ENCODE data around the gene PHACTR1. TPM values are rescaled to one million over a fixed set of nuclear protein-coding genes. Genes with fewer than 3 reads are reported as not detected.

Gene PHACTR1
- total and polyA plus RNA-seq, 8 donors = 0.46 to 17.4 (median 6.4) TPM; not detected in 1

DNA sequence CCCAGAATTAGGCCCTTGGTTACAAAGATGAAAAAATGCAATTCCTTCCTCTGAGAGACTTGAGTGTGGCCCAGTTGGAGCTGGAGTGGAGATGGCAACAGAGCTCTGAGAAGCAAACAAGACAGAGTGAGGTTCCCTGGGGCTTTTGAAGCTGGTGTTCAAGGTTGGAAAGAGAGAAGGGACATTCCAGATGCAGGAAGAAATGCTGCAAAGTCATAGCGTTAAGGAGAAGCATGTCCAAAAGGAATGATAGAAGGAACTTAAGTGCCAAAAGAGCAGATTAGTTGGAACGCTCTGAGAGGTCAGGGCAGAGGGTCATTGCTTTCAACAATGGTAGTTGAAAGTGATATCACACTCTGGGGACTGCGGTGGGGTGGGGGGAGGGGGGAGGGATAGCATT lies 360.0 kb downstream of the PHACTR1 start:
- Histone ChIP-seq H3K4me1 (peaks cover 0 to 65% (median 7%) of the 10 kb centered on the region in 4 donors), H3K4me3 (no peak overlapping the region), H3K27me3 (no peaks in the 10 kb centered on the region), H3K36me3 (no peaks in the 10 kb centered on the region), H3K27ac (no peak overlapping the region), H3K9me3 (no peaks in the 10 kb centered on the region)
- 21 to 42% (median 28%) methylated on average over 3 of the region's 3 CpGs for WGBS, 5 donors
- intact Hi-C loops (cut with DNase I; ENCODE audit: low total_unique reads) = no loop called here
- TF ChIP-seq POLR2AphosphoS5 (IDR thresholded peaks at IDR 0.05) (no peak), POLR2A (IDR thresholded peaks at IDR 0.05) (no peak), EP300 (IDR thresholded peaks at IDR 0.05) (no peak)
- TF ChIP-seq, protein P1, sequence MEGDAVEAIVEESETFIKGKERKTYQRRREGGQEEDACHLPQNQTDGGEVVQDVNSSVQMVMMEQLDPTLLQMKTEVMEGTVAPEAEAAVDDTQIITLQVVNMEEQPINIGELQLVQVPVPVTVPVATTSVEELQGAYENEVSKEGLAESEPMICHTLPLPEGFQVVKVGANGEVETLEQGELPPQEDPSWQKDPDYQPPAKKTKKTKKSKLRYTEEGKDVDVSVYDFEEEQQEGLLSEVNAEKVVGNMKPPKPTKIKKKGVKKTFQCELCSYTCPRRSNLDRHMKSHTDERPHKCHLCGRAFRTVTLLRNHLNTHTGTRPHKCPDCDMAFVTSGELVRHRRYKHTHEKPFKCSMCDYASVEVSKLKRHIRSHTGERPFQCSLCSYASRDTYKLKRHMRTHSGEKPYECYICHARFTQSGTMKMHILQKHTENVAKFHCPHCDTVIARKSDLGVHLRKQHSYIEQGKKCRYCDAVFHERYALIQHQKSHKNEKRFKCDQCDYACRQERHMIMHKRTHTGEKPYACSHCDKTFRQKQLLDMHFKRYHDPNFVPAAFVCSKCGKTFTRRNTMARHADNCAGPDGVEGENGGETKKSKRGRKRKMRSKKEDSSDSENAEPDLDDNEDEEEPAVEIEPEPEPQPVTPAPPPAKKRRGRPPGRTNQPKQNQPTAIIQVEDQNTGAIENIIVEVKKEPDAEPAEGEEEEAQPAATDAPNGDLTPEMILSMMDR (IDR thresholded peaks at IDR 0.05) = no peak
- no peak for DNase-seq

DNA sequence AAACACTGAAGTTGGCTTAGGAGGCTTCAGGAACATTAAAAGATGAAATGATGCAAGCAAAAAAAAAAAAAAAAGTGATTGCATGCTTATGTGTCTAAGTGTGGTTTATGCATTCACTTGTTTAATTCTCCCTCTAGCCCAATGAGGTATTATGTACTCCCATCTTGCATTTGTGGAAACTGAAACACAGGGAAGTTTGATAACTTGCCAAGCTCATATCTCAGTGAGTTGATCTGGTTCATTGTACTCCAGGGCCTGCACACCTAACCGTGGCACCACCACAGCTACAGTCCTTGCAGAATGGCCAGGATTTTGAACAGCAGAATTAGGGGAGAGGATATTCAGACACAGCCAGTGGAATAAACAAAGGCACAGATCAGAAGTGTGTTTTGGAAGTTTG lies 360.6 kb downstream of the PHACTR1 start:
- Histone ChIP-seq H3K27me3 (no peaks in the 10 kb centered on the region), H3K9me3 (no peaks in the 10 kb centered on the region), H3K36me3 (no peaks in the 10 kb centered on the region), H3K4me1 (peaks cover 0 to 63% (median 7%) of the 10 kb centered on the region in 4 donors), H3K4me3 (no peak overlapping the region), H3K27ac (peak overlapping the region in 1 of 5 donors; percentile 17)
- no peak for TF ChIP-seq POLR2A (IDR thresholded peaks at IDR 0.05)
- TF ChIP-seq, protein P1 (IDR thresholded peaks at IDR 0.05) = no peak
- TF ChIP-seq POLR2AphosphoS5 (IDR thresholded peaks at IDR 0.05) = no peak
- no peak for TF ChIP-seq EP300 (IDR thresholded peaks at IDR 0.05)
- intact Hi-C loops (cut with DNase I; ENCODE audit: low total_unique reads) = no loop called here
- DNase-seq = no peak
- WGBS, 5 donors = 29 to 61% (median 47%) methylated on average over 1 of the region's 1 CpG

DNA sequence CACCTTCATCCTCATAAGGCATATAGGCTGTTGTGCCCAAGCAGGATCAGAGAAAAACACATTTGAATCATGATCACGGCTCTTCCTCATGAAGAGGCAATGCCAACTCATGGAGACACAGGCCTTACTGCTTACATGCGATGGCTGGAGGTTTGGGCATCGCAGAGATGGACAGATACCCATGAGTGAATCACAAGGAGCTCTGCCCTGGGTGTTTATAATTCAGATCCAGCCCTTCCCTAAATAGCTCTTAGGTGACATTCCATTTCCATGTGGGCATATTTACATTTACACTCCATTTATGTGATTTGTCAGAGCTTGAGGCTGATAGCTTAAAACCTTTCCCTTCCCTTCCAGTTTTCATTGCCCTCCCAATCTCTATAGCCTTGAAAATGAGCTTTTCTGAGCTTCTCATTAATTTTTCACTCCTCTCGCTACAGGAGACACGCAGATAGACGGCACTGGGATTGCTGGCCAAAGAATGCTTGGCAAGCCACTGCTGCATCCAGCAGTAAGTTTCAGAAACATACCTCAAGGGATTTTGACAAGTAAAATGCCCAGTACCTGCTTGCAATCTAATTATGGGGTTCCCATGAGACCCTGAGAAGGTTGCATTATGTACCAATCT lies 362.6 kb downstream of the PHACTR1 start:
- no peak overlapping the region for H3K4me3 ChIP-seq
- H3K27ac ChIP-seq = no peak overlapping the region
- H3K27me3 ChIP-seq = no peaks in the 10 kb centered on the region
- WGBS, 5 donors = 65 to 85% (median 79%) methylated on average over 6 of the region's 6 CpGs
- TF ChIP-seq EP300 (IDR thresholded peaks at IDR 0.05) = no peak
- no peaks in the 10 kb centered on the region for H3K36me3 ChIP-seq
- intact Hi-C loops (cut with DNase I; ENCODE audit: low total_unique reads) = no loop called here
- DNase-seq = peak in 1 of 2 donors; percentile 18
- peaks cover 0 to 55% (median 7%) of the 10 kb centered on the region in 4 donors for H3K4me1 ChIP-seq
- H3K9me3 ChIP-seq = no peaks in the 10 kb centered on the region

DNA sequence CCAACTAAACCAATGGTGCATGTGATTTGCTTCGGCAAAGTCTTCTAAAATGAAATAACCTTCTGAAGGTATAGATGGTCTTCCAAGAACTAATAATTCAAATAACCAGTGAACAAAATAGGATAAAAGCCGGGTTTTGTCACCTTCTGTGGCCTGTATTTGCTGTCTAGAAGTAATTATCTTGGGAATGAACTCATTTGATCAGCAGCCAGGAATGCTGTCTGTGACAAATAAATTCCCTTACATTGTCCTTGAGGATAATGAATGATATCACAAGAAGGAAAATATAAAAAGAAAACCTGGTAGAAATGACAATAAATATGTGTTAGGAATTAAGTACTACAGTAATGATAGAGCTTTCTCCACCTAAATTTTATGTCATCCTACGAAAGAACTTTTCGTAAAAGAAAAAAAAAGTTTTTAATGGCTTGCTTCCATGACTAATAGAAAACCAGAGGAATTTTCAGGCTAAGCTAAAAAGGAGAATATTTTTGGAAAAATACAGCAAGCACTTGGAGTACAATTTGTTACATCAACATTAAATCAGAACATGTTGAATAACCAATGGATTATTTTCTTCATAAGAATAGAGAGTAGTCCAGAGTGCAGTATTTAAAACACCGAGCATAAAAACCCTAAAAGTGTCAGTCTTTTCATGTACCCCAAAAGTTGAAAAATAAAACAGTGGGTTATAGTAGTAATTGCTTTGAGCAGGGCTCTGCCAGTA lies 364.1 kb downstream of the PHACTR1 start:
- peaks cover 0 to 48% (median 7%) of the 10 kb centered on the region in 4 donors for H3K4me1 ChIP-seq
- no peaks in the 10 kb centered on the region for H3K27me3 ChIP-seq
- intact Hi-C loops (cut with DNase I; ENCODE audit: low total_unique reads) = no loop called here
- no peak overlapping the region for H3K27ac ChIP-seq
- no peaks in the 10 kb centered on the region for H3K36me3 ChIP-seq
- no peak for TF ChIP-seq EP300 (IDR thresholded peaks at IDR 0.05)
- TF ChIP-seq, protein P1 (IDR thresholded peaks at IDR 0.05) = no peak
- WGBS, 5 donors = 74 to 84% (median 84%) methylated on average over 5 of the region's 5 CpGs
- DNase-seq = no peak
- H3K4me3 ChIP-seq = no peak overlapping the region
- no peaks in the 10 kb centered on the region for H3K9me3 ChIP-seq

DNA sequence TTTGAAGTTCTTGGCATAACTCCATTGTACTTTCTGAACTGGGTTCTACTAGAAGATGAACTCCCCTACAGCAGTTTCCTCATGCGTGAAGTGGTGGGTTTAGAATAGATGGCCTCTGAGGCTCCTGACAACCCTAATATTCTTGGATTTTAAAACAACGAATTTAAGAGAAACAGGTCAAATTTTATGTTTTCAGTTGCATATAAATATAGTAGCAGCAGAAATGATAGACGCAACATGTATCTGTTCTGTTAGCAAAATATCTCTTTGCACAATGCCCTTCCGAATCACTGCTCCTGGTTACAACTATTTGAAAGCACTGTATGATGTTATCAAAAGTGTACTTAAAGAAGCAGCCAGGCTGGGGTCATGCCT lies 364.6 kb downstream of the PHACTR1 start:
- intact Hi-C loops (cut with DNase I; ENCODE audit: low total_unique reads) = no loop called here
- no peak for TF ChIP-seq POLR2AphosphoS5 (IDR thresholded peaks at IDR 0.05)
- no peak for TF ChIP-seq EP300 (IDR thresholded peaks at IDR 0.05)
- TF ChIP-seq, protein P1 (IDR thresholded peaks at IDR 0.05) = no peak
- no peak for TF ChIP-seq POLR2A (IDR thresholded peaks at IDR 0.05)
- no peak for DNase-seq
- H3K4me1 ChIP-seq = peaks cover 0 to 45% (median 6%) of the 10 kb centered on the region in 4 donors
- H3K27ac ChIP-seq = no peak overlapping the region
- no peaks in the 10 kb centered on the region for H3K27me3 ChIP-seq
- H3K36me3 ChIP-seq = no peaks in the 10 kb centered on the region
- WGBS, 5 donors = 89 to 92% (median 92%) methylated on average over 4 of the region's 4 CpGs
- H3K4me3 ChIP-seq = no peak overlapping the region
- H3K9me3 ChIP-seq = no peaks in the 10 kb centered on the region

All from stomach (tissue), 9 donors.